Gastroesophageal sphincter (tissue), 3 donors: ENCODE measurements around the gene NEK6.

Experiments used
- EP300 ChIP-seq: sonication (generic); formaldehyde crosslinking; IDR thresholded peaks from one replicate; pipeline ENCODE4 v1.6.1; 2017; ENCODE audit warnings: antibody characterized with exemption, mild to moderate bottlenecking
- POLR2A ChIP-seq, 2 donors: fragments of 450-650 bp; IDR thresholded peaks; one replicate each; pipeline ENCODE4 v1.6.1; 2017; ENCODE audit warnings: antibody characterized with exemption in 2 of 2, mild to moderate bottlenecking in 2 of 2, moderate library complexity in 1 of 2
- POLR2AphosphoS5 ChIP-seq: sonication (generic); formaldehyde crosslinking; IDR thresholded peaks from one replicate; pipeline ENCODE4 v1.6.1; 2017; ENCODE audit warnings: antibody characterized with exemption
- TF ChIP-seq, protein P1 (sequence below), 4 experiments: fragments of 200-600 bp in 2 of 4; fragments of 450-650 bp in 2 of 4; sonication (generic) in 1 of 4; IDR thresholded peaks; one replicate each; pipeline ENCODE4 v1.5.1; 2017 to 2019; ENCODE audit warnings: antibody characterized with exemption in 4 of 4, mild to moderate bottlenecking in 2 of 4, moderate library complexity in 2 of 4

- TF ChIP-seq POLR2A (IDR thresholded peaks at IDR 0.05) (no peak), POLR2AphosphoS5 (no peak), EP300 (no peak)
- TF ChIP-seq, protein P1, sequence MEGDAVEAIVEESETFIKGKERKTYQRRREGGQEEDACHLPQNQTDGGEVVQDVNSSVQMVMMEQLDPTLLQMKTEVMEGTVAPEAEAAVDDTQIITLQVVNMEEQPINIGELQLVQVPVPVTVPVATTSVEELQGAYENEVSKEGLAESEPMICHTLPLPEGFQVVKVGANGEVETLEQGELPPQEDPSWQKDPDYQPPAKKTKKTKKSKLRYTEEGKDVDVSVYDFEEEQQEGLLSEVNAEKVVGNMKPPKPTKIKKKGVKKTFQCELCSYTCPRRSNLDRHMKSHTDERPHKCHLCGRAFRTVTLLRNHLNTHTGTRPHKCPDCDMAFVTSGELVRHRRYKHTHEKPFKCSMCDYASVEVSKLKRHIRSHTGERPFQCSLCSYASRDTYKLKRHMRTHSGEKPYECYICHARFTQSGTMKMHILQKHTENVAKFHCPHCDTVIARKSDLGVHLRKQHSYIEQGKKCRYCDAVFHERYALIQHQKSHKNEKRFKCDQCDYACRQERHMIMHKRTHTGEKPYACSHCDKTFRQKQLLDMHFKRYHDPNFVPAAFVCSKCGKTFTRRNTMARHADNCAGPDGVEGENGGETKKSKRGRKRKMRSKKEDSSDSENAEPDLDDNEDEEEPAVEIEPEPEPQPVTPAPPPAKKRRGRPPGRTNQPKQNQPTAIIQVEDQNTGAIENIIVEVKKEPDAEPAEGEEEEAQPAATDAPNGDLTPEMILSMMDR (IDR thresholded peaks at IDR 0.05), result no peak
Observed at GRCh38 chr9:124366476-124367220, 108.9 kb downstream of the NEK6 start.
